Lower leg skin (tissue), 4 donors: ENCODE measurements around the gene SLC15A2. TPM values are rescaled to one million over a fixed set of nuclear protein-coding genes. Genes with fewer than 3 reads are reported as not detected.
"Not testable (repeated sequence)": the region's sequence is repeated elsewhere in the genome, so short reads cannot be mapped to it uniquely, and the experiment has no call there.

ENCODE experiments used
- DNase-seq, 2 donors: peaks; one replicate each; pipeline ENCODE4 v3.0.0-alpha.2; 2019; ENCODE audit warnings: low spot score in 2 of 2
- H3K4me3 ChIP-seq: fragments of 200-600 bp; sonication (generic); 2 replicates; pipeline ENCODE4 v1.5.1; 2017; ENCODE audit warnings: mild to moderate bottlenecking, low read depth; ENCODE audit not compliant: poor library complexity, severe bottlenecking
- CTCF ChIP-seq, 3 donors: fragments of 450-650 bp; IDR thresholded peaks; one replicate each; pipeline ENCODE4 v1.5.1; 2016; ENCODE audit warnings: antibody characterized with exemption in 3 of 3, mild to moderate bottlenecking in 3 of 3, moderate library complexity in 2 of 3
- POLR2A ChIP-seq, 2 donors: fragments of 450-650 bp; IDR thresholded peaks; one replicate each; pipeline ENCODE4 v1.6.1; 2016 to 2017; ENCODE audit warnings: antibody characterized with exemption in 2 of 2, mild to moderate bottlenecking in 1 of 2, moderate library complexity in 1 of 2
- WGBS, 2 donors: methylation state at CpG; one replicate each; pipeline ENCODE4 v1.1.5; 2018; 5-methylcytosine and 5-hydroxymethylcytosine counted together
- intact Hi-C: fragments of 100-400 bp; cut with DNase I; formaldehyde crosslinking; loops from one replicate; pipeline ENCODE4 v1.15.0; 2023; ENCODE audit warnings: low total_unique reads
- total RNA-seq, 4 donors: library from RNA; depleted of rRNA; stranded (reverse); fragments of >200 nt; gene quantifications; one replicate each; pipeline ENCODE4 v1.1.0, GENCODE V29; 2016

The SLC15A2 gene
- total RNA-seq: 1 to 10 TPM in 2 of 4 donors, under 1 TPM in 2; 0.42 to 2.9 (median 1.5) TPM

GRCh38 chr3:121894301-121894990, at the start of gene SLC15A2:
Gene SLC15A2, plus strand, starts transcription at chr3:121894401. Its CDS starts 76 bp downstream, at chr3:121894477.
- WGBS, 2 donors: 10 to 11% methylated on average over 3 of the region's 3 CpGs
- H3K4me3 ChIP-seq: no peak within 1 kb of the TSS
- DNase-seq: no peak
- no peak for TF ChIP-seq POLR2A (IDR thresholded peaks at IDR 0.05)
- no peak for TF ChIP-seq CTCF (IDR thresholded peaks at IDR 0.05)
- intact Hi-C loops: no loop called here

GRCh38 chr3:121844892-121845291, 49.3 kb upstream of the SLC15A2 start:
- TF ChIP-seq CTCF (IDR thresholded peaks at IDR 0.05) (no peak), POLR2A (IDR thresholded peaks at IDR 0.05) (no peak)
- DNase-seq: no peak
- WGBS, 2 donors: 93 to 99% methylated on average over 7 of the region's 7 CpGs
- intact Hi-C loops: no loop called here
- H3K4me3 ChIP-seq: no peak overlapping the region

- H3K4me3 ChIP-seq: no peak overlapping the region
- WGBS, 2 donors: 62 to 63% methylated on average over 2 of the region's 2 CpGs
- DNase-seq: no peak
- intact Hi-C loops: no loop called here
- TF ChIP-seq CTCF (IDR thresholded peaks at IDR 0.05): no peak
- TF ChIP-seq POLR2A (IDR thresholded peaks at IDR 0.05): no peak
These were observed 41.9 kb upstream of the SLC15A2 start for GRCh38 chr3:121852256-121852655.

- H3K4me3 ChIP-seq: no peak overlapping the region
- 47 to 48% methylated on average over 5 of the region's 5 CpGs for WGBS, 2 donors
- no peak for DNase-seq
- intact Hi-C loops: no loop called here
- no peak for TF ChIP-seq CTCF (IDR thresholded peaks at IDR 0.05)
- TF ChIP-seq POLR2A (IDR thresholded peaks at IDR 0.05): no peak
These were observed 38.6 kb upstream of the SLC15A2 start for GRCh38 chr3:121855555-121855954.

- intact Hi-C loops, H3K4me3 ChIP-seq, DNase-seq: not testable (repeated sequence)
- WGBS, 2 donors: 91 to 97% methylated on average over 5 of the region's 5 CpGs
These were observed 36.4 kb upstream of the SLC15A2 start for GRCh38 chr3:121857778-121858177.

- 96 to 99% methylated on average over 9 of the region's 9 CpGs for WGBS, 2 donors
- DNase-seq, intact Hi-C loops, H3K4me3 ChIP-seq: not testable (repeated sequence)
These were observed 31.0 kb upstream of the SLC15A2 start for GRCh38 chr3:121863247-121863646.

- TF ChIP-seq POLR2A (IDR thresholded peaks at IDR 0.05) (no peak), CTCF (IDR thresholded peaks at IDR 0.05) (no peak)
- intact Hi-C loops: no loop called here
These were observed 30.4 kb upstream of the SLC15A2 start for GRCh38 chr3:121863801-121864200.

More at GRCh38 chr3:121863801-121864200, 30.4 kb upstream of the SLC15A2 start:
- H3K4me3 ChIP-seq: no peak overlapping the region
- DNase-seq: no peak
